IMR-90 (cell line): Measurements from ENCODE around the gene PRPSAP1. TPM values are rescaled to one million over a fixed set of nuclear protein-coding genes. Genes with fewer than 3 reads are reported as not detected.

Experiments used
- ATAC-seq: fragments of 200-7000 bp; cut with Tn5 transposase; 2 replicates; pipeline ENCODE4 v1.9.1; 2020; ENCODE audit warnings: low read depth, mild to moderate bottlenecking, moderate library complexity
- BruUV-seq: library from RNA; stranded (reverse); fragments of 400-500 nt; replicated peaks from 2 replicates; lab custom pipeline; 2021; lab: Mats Ljungman, UMichigan
- CTCF ChIA-PET: fragments of 300-600 bp; formaldehyde crosslinking; extraction: SDS; loops from one replicate; lab custom pipeline; 2021; ENCODE audit warnings: antibody characterized with exemption; lab: Yijun Ruan, JAX
- POLR2A ChIA-PET: fragments of 300-600 bp; sonication (Branson Sonifier 250); formaldehyde crosslinking; loops from one replicate; lab custom pipeline; 2022; ENCODE audit warnings: antibody characterized with exemption; ENCODE audit not compliant: unreplicated experiment; lab: Charles Lee
- DNase-seq: peaks from one replicate; pipeline ENCODE4 v3.0.0; 2013
- H2AFZ ChIP-seq: replicated peaks from 2 replicates; pipeline ENCODE3; 2013; ENCODE audit warnings: low read length, mild to moderate bottlenecking; ENCODE audit not compliant: poor library complexity
- H2AK5ac ChIP-seq: 2 replicates; pipeline ENCODE4 v1.6.1; 2013; ENCODE audit warnings: low read depth, low read length, inconsistent platforms
- H2AK9ac ChIP-seq: replicated peaks from 2 replicates; pipeline ENCODE3; 2013; ENCODE audit warnings: mild to moderate bottlenecking, low read depth, low read length, moderate library complexity; ENCODE audit not compliant: poor library complexity
- H2BK120ac ChIP-seq: 2 replicates; pipeline ENCODE4 v1.6.1; 2013; ENCODE audit warnings: low read depth, low read length, inconsistent platforms
- H2BK15ac ChIP-seq: 3 replicates; pipeline ENCODE4 v1.6.1; 2013; ENCODE audit warnings: low read depth, low read length, inconsistent platforms
- H2BK20ac ChIP-seq: 2 replicates; pipeline ENCODE4 v1.6.1; 2013; ENCODE audit warnings: low read depth, mild to moderate bottlenecking, inconsistent platforms, low read length, moderate library complexity
- H2BK5ac ChIP-seq: 2 replicates; pipeline ENCODE4 v1.6.1; 2013; ENCODE audit warnings: mild to moderate bottlenecking, low read depth, low read length, inconsistent platforms; ENCODE audit not compliant: poor library complexity, severe bottlenecking
- H3K14ac ChIP-seq: replicated peaks from 2 replicates; pipeline ENCODE4 v1.6.1; 2013; ENCODE audit warnings: low read depth, low read length, inconsistent platforms
- H3K18ac ChIP-seq: 2 replicates; pipeline ENCODE4 v1.6.1; 2013; ENCODE audit warnings: low read depth, low read length, control low read depth
- H3K23ac ChIP-seq: 2 replicates; pipeline ENCODE4 v1.6.1; 2013; ENCODE audit warnings: low read depth, low read length, inconsistent platforms
- H3K27ac ChIP-seq: 2 replicates; pipeline ENCODE4 v1.5.1; 2013; ENCODE audit warnings: mild to moderate bottlenecking, control low read depth, low read length; ENCODE audit not compliant: insufficient read depth
- H3K27me3 ChIP-seq: 2 replicates; pipeline ENCODE4 v1.6.1; 2013; ENCODE audit warnings: low read length; ENCODE audit not compliant: control insufficient read depth, insufficient read depth
- H3K36me3 ChIP-seq: 2 replicates; pipeline ENCODE4 v1.6.1; 2013; ENCODE audit warnings: low read length, mixed read lengths; ENCODE audit not compliant: control insufficient read depth, insufficient read depth
- H3K4ac ChIP-seq: 2 replicates; pipeline ENCODE4 v1.6.1; 2013; ENCODE audit warnings: low read depth, low read length, inconsistent platforms
- H3K4me1 ChIP-seq: 2 replicates; pipeline ENCODE4 v1.6.1; 2013; ENCODE audit warnings: low read length, mixed read lengths; ENCODE audit not compliant: control insufficient read depth, insufficient read depth
- H3K4me2 ChIP-seq: 2 replicates; pipeline ENCODE4 v1.6.1; 2013; ENCODE audit warnings: low read depth, mild to moderate bottlenecking, control low read depth, low read length, moderate library complexity
- H3K4me3 ChIP-seq: 2 replicates; pipeline ENCODE4 v1.5.1; 2013; ENCODE audit warnings: low read depth, mild to moderate bottlenecking, control low read depth, low read length, moderate library complexity; ENCODE audit not compliant: insufficient read depth
- H3K56ac ChIP-seq: 2 replicates; pipeline ENCODE4 v1.6.1; 2013; ENCODE audit warnings: low read length, inconsistent platforms; ENCODE audit not compliant: insufficient read depth; ENCODE audit errors: extremely low read depth
- H3K79me1 ChIP-seq, 2 experiments: 2 replicates each; pipeline ENCODE4 v1.6.1; 2013; ENCODE audit warnings: low read length in 2 of 2, inconsistent platforms in 1 of 2, low read depth in 1 of 2
- H3K9ac ChIP-seq: 2 replicates; pipeline ENCODE4 v1.6.1; 2013; ENCODE audit warnings: low read depth, low read length, control low read depth
- H3K9me1 ChIP-seq: 2 replicates; pipeline ENCODE4 v1.6.1; 2013; ENCODE audit warnings: low read length, inconsistent platforms; ENCODE audit not compliant: insufficient read depth
- H3K9me3 ChIP-seq: 2 replicates; pipeline ENCODE4 v1.6.1; 2013; ENCODE audit warnings: low read length; ENCODE audit not compliant: control insufficient read depth, insufficient read depth
- H4K20me1 ChIP-seq: 2 replicates; pipeline ENCODE4 v1.6.1; 2013; ENCODE audit warnings: low read length, inconsistent platforms; ENCODE audit not compliant: insufficient read depth
- H4K5ac ChIP-seq: 2 replicates; pipeline ENCODE4 v1.6.1; 2013; ENCODE audit warnings: mild to moderate bottlenecking, low read depth, low read length, control low read depth
- H4K8ac ChIP-seq, 2 experiments: 2 replicates each; pipeline ENCODE4 v1.6.1; 2013; ENCODE audit warnings: low read depth in 2 of 2, low read length in 2 of 2, control low read depth in 1 of 2, inconsistent platforms in 1 of 2
- H4K91ac ChIP-seq: 2 replicates; pipeline ENCODE4 v1.6.1; 2013; ENCODE audit warnings: low read depth, low read length, inconsistent platforms; ENCODE audit not compliant: insufficient read depth
- POLR2A ChIP-seq: IDR thresholded peaks from 2 replicates; pipeline ENCODE4 v1.6.1; 2012; ENCODE audit warnings: mild to moderate bottlenecking, low read depth, low read length
- RAD21 ChIP-seq: IDR thresholded peaks from 2 replicates; pipeline ENCODE4 v1.6.1; 2012; ENCODE audit warnings: low read length, improper control_type of control experiment
- WGBS, 2 experiments: methylation state at CpG; one replicate each; pipeline versions ENCODE4 v1.1.5 to v1.1.7; 2013; ENCODE audit warnings: missing lambda C conversion rate in 2 of 2; ENCODE audit not compliant: insufficient read length in 1 of 2; ENCODE audit errors: extremely low coverage in 2 of 2; 5-methylcytosine and 5-hydroxymethylcytosine counted together
- dilution Hi-C: fragments of 300-500 bp; cut with HindIII; formaldehyde crosslinking; loops from one replicate; pipeline ENCODE4 v1.14.3; 2018; ENCODE audit warnings: low sequenced_read_pairs; ENCODE audit not compliant: unreplicated experiment
- in situ Hi-C: fragments of 300-500 bp; cut with MboI; formaldehyde crosslinking; loops from 3 replicates; pipeline ENCODE4 v1.14.3; 2019; ENCODE audit warnings: low sequenced_read_pairs, inconsistent platforms, mixed read lengths
- intact Hi-C: fragments of 100-400 bp; cut with micrococcal nuclease; formaldehyde crosslinking; loops from 2 replicates; pipeline ENCODE4 v1.10.0; 2022
- polyA plus RNA-seq, 3 experiments: library from polyadenylated mRNA; depleted of rRNA; stranded (reverse); fragments of >200 nt; gene quantifications; 2 replicates each; pipeline ENCODE4 v1.2.3, GENCODE V29; 2012; ENCODE audit warnings: low replicate concordance in 1 of 3
- total RNA-seq: library from RNA; depleted of rRNA; stranded (reverse); fragments of >200 nt; gene quantifications from 2 replicates; pipeline ENCODE4 v1.2.3, GENCODE V29; 2012

PRPSAP1 gene
- total and polyA plus RNA-seq, 2 of the 4 experiments (the other 2 are of a cell fraction) = 34.4 to 48.6 TPM

- H3K18ac ChIP-seq = no peak overlapping the region
- ChIA-PET CTCF (interaction anchor here (0.6 to 1.6 kb wide), 2 partner anchors 39 to 71 kb away, joined by 3 to 4 read pairs; partner anchors contain the start of gene PRPSAP1), POLR2A (no interaction called here)
- peaks cover 7% of the 10 kb centered on the region; the same call in 1 of the 2 replicates for H3K9me1 ChIP-seq
- dilution Hi-C loops (no loop called here), in situ Hi-C loops (no loop called here), intact Hi-C loops (loop anchor here (10.0 kb wide), 1 partner anchor 140 kb away; the partner anchor contains the start of gene UBE2O)
- H3K56ac ChIP-seq = no peak overlapping the region
- H2BK120ac ChIP-seq = no peak overlapping the region
- no peaks in the 10 kb centered on the region for H3K27me3 ChIP-seq
- peaks cover 33% of the 10 kb centered on the region for H3K36me3 ChIP-seq
- no peak overlapping the region for H3K4me3 ChIP-seq
- H2BK20ac ChIP-seq = no peak overlapping the region
- 0 out of 2 replicates have a peak overlapping the region, but pooled peaks have one; percentile 19 for H3K14ac ChIP-seq
- H3K79me1 ChIP-seq = peaks cover 7 to 36% of the 10 kb centered on the region in 2 experiments; a peak in 2 of 4 replicates
- H4K8ac ChIP-seq = no peak overlapping the region
- no peak overlapping the region for H2AK9ac ChIP-seq
- no peak for TF ChIP-seq POLR2A
- TF ChIP-seq RAD21 = no peak
- H2AFZ ChIP-seq = no peak overlapping the region
- no TSS peak for BruUV-seq
- H3K4me1 ChIP-seq = peaks cover 5% of the 10 kb centered on the region; the same call in 1 of the 2 replicates
- peak overlapping the region; percentile 44; the same call in 1 of the 2 replicates for H3K27ac ChIP-seq
- ATAC-seq (peak; percentile 24), DNase-seq (peak; percentile 63)
- H3K9ac ChIP-seq = 0 out of 2 replicates have a peak overlapping the region, but pooled peaks have one; percentile 45
- 100% methylated on average over 3 of the region's 15 CpGs; no CpG with 5 or more reads in 1 of the 2 experiments for WGBS, 2 experiments
- H2BK15ac ChIP-seq = no peak overlapping the region
- H3K9me3 ChIP-seq = no peaks in the 10 kb centered on the region
- no peak overlapping the region for H2BK5ac ChIP-seq
- no peak overlapping the region for H3K23ac ChIP-seq
- H2AK5ac ChIP-seq = no peak overlapping the region; the same call in 1 of the 2 replicates
- H4K91ac ChIP-seq = no peak overlapping the region
- 0 out of 2 replicates have a peak overlapping the region, but pooled peaks have one; percentile 48 for H3K4ac ChIP-seq
- 0 out of 2 replicates have a peak, but pooled peaks cover 3% of the 10 kb centered on the region for H4K20me1 ChIP-seq
- H3K4me2 ChIP-seq = no peak overlapping the region
- H4K5ac ChIP-seq = no peak overlapping the region
These were observed 39.1 kb downstream of the PRPSAP1 start for GRCh38 chr17:76314392-76315227.
